ENCODE results near the gene ZNF624. TPM values are rescaled to one million over a fixed set of nuclear protein-coding genes. Genes with fewer than 3 reads are reported as not detected.

ZNF624 gene
- total and polyA plus RNA-seq, 2 of the 4 experiments (the other 2 are of a cell fraction), result 0.80 to 3.8 TPM

DNA sequence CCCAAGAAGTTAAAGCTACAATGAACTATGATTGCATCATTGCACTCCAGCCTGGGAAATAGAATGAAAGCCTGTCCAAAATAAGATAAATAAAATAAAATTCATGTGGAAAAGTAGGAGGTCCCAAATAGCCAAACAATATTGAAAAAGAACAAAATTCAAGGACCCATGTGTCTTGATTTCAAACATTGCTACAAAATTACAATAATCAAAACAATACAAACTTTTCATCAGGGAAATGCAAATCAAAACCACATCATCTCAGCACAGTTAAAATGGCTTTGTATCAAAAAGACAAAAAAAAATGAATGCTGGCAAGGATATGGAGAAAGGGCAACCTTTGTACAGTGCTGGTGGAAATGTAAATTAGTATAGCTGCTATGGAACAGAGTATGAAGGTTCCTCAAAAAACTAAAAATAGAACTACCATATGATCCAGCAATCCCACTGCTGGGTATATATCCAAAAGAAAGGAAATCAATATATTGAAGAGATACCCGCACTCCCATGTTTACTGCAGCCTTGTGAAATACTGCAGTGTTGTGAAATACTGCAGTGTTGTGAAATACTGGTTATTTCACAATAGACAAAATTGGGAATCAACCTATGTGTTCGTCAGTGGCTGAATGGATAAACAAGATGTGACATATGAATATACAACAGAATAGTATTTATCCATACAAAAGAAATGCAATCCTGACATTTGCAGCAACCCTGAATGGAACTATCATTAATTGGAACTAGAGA is 60.1 kb downstream of the ZNF624 start:
- Histone ChIP-seq H3K56ac (ENCODE audit: extremely low read depth, insufficient read depth, low read length) (no peak overlapping the region), H2AK5ac (ENCODE audit: low read depth, low read length) (no peak overlapping the region), H2AK9ac (replicated peaks; ENCODE audit: low read depth, low read length, poor library complexity) (no peak overlapping the region), H4K91ac (ENCODE audit: insufficient read depth, low read depth, low read length) (no peak overlapping the region), H3K14ac (replicated peaks; ENCODE audit: low read depth, low read length) (no peak overlapping the region), H2BK20ac (ENCODE audit: low read depth, low read length) (no peak overlapping the region), H2AFZ (replicated peaks; ENCODE audit: low read length, poor library complexity) (no peak overlapping the region), H3K23ac (ENCODE audit: low read depth, low read length) (no peak overlapping the region), H2BK5ac (ENCODE audit: low read depth, low read length, poor library complexity, severe bottlenecking) (no peak overlapping the region), H3K9me3 (ENCODE audit: control insufficient read depth, insufficient read depth, low read length) (0 out of 2 replicates have a peak, but pooled peaks cover 2% of the 10 kb centered on the region), H3K36me3 (ENCODE audit: control insufficient read depth, insufficient read depth, low read length) (no peaks in the 10 kb centered on the region), H3K27ac (ENCODE audit: insufficient read depth, low read length) (no peak overlapping the region), H3K4me2 (ENCODE audit: low read depth, low read length) (no peak overlapping the region), H3K18ac (ENCODE audit: low read depth, low read length) (no peak overlapping the region), H4K20me1 (ENCODE audit: insufficient read depth, low read length) (no peaks in the 10 kb centered on the region), H4K5ac (ENCODE audit: low read depth, low read length) (no peak overlapping the region), H3K9ac (ENCODE audit: low read depth, low read length) (no peak overlapping the region), H3K4me3 (ENCODE audit: insufficient read depth, low read depth, low read length) (no peak overlapping the region), H3K4ac (ENCODE audit: low read depth, low read length) (no peak overlapping the region), H3K9me1 (ENCODE audit: insufficient read depth, low read length) (no peaks in the 10 kb centered on the region), H3K79me1 (ENCODE audit: low read depth in 1 of 2, low read length in 2 of 2) (no peaks in the 10 kb centered on the region), H3K27me3 (ENCODE audit: control insufficient read depth, insufficient read depth, low read length) (peaks cover 12% of the 10 kb centered on the region), H2BK120ac (ENCODE audit: low read depth, low read length) (no peak overlapping the region), H2BK15ac (ENCODE audit: low read depth, low read length) (no peak overlapping the region), H3K4me1 (ENCODE audit: control insufficient read depth, insufficient read depth, low read length) (no peaks in the 10 kb centered on the region), H4K8ac (ENCODE audit: low read depth in 2 of 2, low read length in 2 of 2) (no peak overlapping the region)
- TF ChIP-seq, protein P1, sequence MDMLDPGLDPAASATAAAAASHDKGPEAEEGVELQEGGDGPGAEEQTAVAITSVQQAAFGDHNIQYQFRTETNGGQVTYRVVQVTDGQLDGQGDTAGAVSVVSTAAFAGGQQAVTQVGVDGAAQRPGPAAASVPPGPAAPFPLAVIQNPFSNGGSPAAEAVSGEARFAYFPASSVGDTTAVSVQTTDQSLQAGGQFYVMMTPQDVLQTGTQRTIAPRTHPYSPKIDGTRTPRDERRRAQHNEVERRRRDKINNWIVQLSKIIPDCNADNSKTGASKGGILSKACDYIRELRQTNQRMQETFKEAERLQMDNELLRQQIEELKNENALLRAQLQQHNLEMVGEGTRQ (IDR thresholded peaks at IDR 0.05; ENCODE audit: low read depth, low read length), result no peak
- TF ChIP-seq NFE2L2 (IDR thresholded peaks at IDR 0.05; ENCODE audit: low read depth, low read length) (no peak), CEBPB (IDR thresholded peaks at IDR 0.05; ENCODE audit: low read depth, low read length) (peak; percentile 93), FOS (IDR thresholded peaks at IDR 0.05; ENCODE audit: low read depth, low read length) (no peak), CHD1 (IDR thresholded peaks at IDR 0.05; ENCODE audit: low read depth, low read length) (no peak)
- TF ChIP-seq, protein P2, sequence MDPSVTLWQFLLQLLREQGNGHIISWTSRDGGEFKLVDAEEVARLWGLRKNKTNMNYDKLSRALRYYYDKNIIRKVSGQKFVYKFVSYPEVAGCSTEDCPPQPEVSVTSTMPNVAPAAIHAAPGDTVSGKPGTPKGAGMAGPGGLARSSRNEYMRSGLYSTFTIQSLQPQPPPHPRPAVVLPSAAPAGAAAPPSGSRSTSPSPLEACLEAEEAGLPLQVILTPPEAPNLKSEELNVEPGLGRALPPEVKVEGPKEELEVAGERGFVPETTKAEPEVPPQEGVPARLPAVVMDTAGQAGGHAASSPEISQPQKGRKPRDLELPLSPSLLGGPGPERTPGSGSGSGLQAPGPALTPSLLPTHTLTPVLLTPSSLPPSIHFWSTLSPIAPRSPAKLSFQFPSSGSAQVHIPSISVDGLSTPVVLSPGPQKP (IDR thresholded peaks at IDR 0.05; ENCODE audit: borderline replicate concordance, low read depth, low read length), result no peak
- peak; percentile 22 for DNase-seq
- intact Hi-C loops (cut with micrococcal nuclease), result no loop called here
- ChIA-PET CTCF (no interaction called here), POLR2A (ENCODE audit: unreplicated experiment) (no interaction called here)
- in situ Hi-C loops (cut with MboI; ENCODE audit: low sequenced_read_pairs), result no loop called here
- WGBS, 2 experiments (ENCODE audit: extremely low coverage in 2 of 2, insufficient read length in 1 of 2), result no CpG with 5 or more reads among the region's 2 CpGs
- BruUV-seq (replicated peaks), result no TSS peak
- dilution Hi-C loops (cut with HindIII; ENCODE audit: low sequenced_read_pairs, unreplicated experiment), result no loop called here
- no peak for ATAC-seq (ENCODE audit: low read depth)

All from IMR-90 (cell line).